Endothelial cell of umbilical vein (primary cell): ENCODE data around the gene HOXB4. TPM values are rescaled to one million over a fixed set of nuclear protein-coding genes. Genes with fewer than 3 reads are reported as not detected.

Source experiments
- BruUV-seq: library from RNA; stranded (reverse); fragments of 400-500 nt; replicated peaks from 2 replicates; lab custom pipeline; 2021; lab: Mats Ljungman, UMichigan
- CTCF ChIA-PET: fragments of 300-600, 350-600 bp; sonication (Branson Sonifier 250); formaldehyde crosslinking; loops from one replicate; lab custom pipeline; 2021; ENCODE audit warnings: antibody characterized with exemption, inconsistent platforms; lab: Charles Lee
- POLR2A ChIA-PET: fragments of 300-600, 350-600 bp; sonication (Branson Sonifier 250); formaldehyde crosslinking; loops from one replicate; lab custom pipeline; 2021; ENCODE audit warnings: antibody characterized with exemption, inconsistent platforms; lab: Charles Lee
- DNase-seq: peaks from one replicate; pipeline ENCODE4 v3.0.0-alpha.2; 2011; ENCODE audit warnings: low read depth, low spot score
- FAIRE-seq: peaks from 2 replicates; lab custom pipeline; 2011; peaks lifted over from hg19 to GRCh38; lab: Jason Lieb, UNC
- H2AFZ ChIP-seq: 2 replicates; pipeline ENCODE4 v1.6.0; 2012; ENCODE audit warnings: low read depth, low read length, control low read depth, inconsistent platforms
- H3K27ac ChIP-seq: 2 replicates; pipeline ENCODE4 v1.5.1; 2011; ENCODE audit warnings: low read depth, mild to moderate bottlenecking, control low read depth, low read length, moderate library complexity; ENCODE audit not compliant: insufficient read depth
- H3K27me3 ChIP-seq, 2 experiments: 2 replicates each; pipeline versions ENCODE4 v1.6.0 to v1.6.1; 2011; ENCODE audit warnings: low read length in 2 of 2, mixed read lengths in 1 of 2; ENCODE audit not compliant: control insufficient read depth in 2 of 2, insufficient read depth in 2 of 2
- H3K36me3 ChIP-seq, 2 experiments: 2 replicates in 1 of 2; 3 replicates in 1 of 2; pipeline ENCODE4 v1.5.1; 2011; ENCODE audit warnings: low read length in 2 of 2, mild to moderate bottlenecking in 1 of 2, moderate library complexity in 1 of 2; ENCODE audit not compliant: control insufficient read depth in 2 of 2, insufficient read depth in 2 of 2; ENCODE audit errors: extremely low read depth in 1 of 2
- H3K4me1 ChIP-seq: 3 replicates; pipeline ENCODE4 v1.5.1; 2011; ENCODE audit warnings: mild to moderate bottlenecking, low read length; ENCODE audit not compliant: control insufficient read depth, insufficient read depth; ENCODE audit errors: extremely low read depth
- H3K4me2 ChIP-seq: 2 replicates; pipeline ENCODE4 v1.6.1; 2011; ENCODE audit warnings: low read length, control low read depth, mixed read lengths; ENCODE audit not compliant: insufficient read depth
- H3K4me3 ChIP-seq, 3 experiments: fragments of 200-600 bp in 1 of 3; sonication (generic), shearing (Covaris generic) in 1 of 3; replicated peaks in 1 of 3; 2 replicates each; pipeline ENCODE4 v1.5.1; 2011 to 2016; ENCODE audit warnings: control low read depth in 3 of 3, low read length in 3 of 3, mild to moderate bottlenecking in 2 of 3, inconsistent platforms in 1 of 3, low read depth in 1 of 3, moderate library complexity in 1 of 3; ENCODE audit not compliant: insufficient read depth in 1 of 3
- H3K79me2 ChIP-seq: 2 replicates; pipeline ENCODE4 v1.6.0; 2012; ENCODE audit warnings: low read length, inconsistent platforms; ENCODE audit not compliant: control insufficient read depth, insufficient read depth
- H3K9ac ChIP-seq: replicated peaks from 2 replicates; pipeline ENCODE3; 2011; ENCODE audit warnings: low read length, control low read depth; ENCODE audit not compliant: insufficient read depth; ENCODE audit errors: extremely low read depth
- H3K9me1 ChIP-seq: replicated peaks from 3 replicates; pipeline ENCODE4 v1.6.0; 2011; ENCODE audit warnings: mild to moderate bottlenecking, low read length; ENCODE audit not compliant: control insufficient read depth, insufficient read depth; ENCODE audit errors: extremely low read depth
- H3K9me3 ChIP-seq: replicated peaks from 2 replicates; pipeline ENCODE4 v1.5.1; 2012; ENCODE audit warnings: low read length, inconsistent platforms; ENCODE audit not compliant: control insufficient read depth, insufficient read depth
- H4K20me1 ChIP-seq: replicated peaks from 2 replicates; pipeline ENCODE3; 2011; ENCODE audit warnings: mild to moderate bottlenecking, low read length; ENCODE audit not compliant: control insufficient read depth, insufficient read depth; ENCODE audit errors: extremely low read depth
- EZH2 ChIP-seq: IDR thresholded peaks from 2 replicates; pipeline ENCODE4 v1.6.1; 2012; ENCODE audit warnings: borderline replicate concordance, low read depth, mild to moderate bottlenecking, moderate library complexity, low read length, inconsistent platforms; ENCODE audit not compliant: severe bottlenecking
- FOS ChIP-seq: IDR thresholded peaks from 2 replicates; pipeline ENCODE4 v1.6.1; 2011; ENCODE audit warnings: mild to moderate bottlenecking, low read length, moderate library complexity, borderline replicate concordance; ENCODE audit not compliant: insufficient read depth
- GATA2 ChIP-seq: IDR thresholded peaks from 2 replicates; pipeline ENCODE4 v1.7.0; 2011; ENCODE audit warnings: low read depth, mild to moderate bottlenecking, moderate library complexity, mixed read lengths, low read length; ENCODE audit not compliant: insufficient read length, insufficient read depth
- JUN ChIP-seq: IDR thresholded peaks from 2 replicates; pipeline ENCODE4 v1.6.1; 2011; ENCODE audit warnings: borderline replicate concordance, low read depth; ENCODE audit not compliant: insufficient read length, insufficient read depth
- MYC ChIP-seq: IDR thresholded peaks from one replicate; pipeline ENCODE4 v1.6.1; 2011; ENCODE audit warnings: mild to moderate bottlenecking, low read depth, low read length
- POLR2AphosphoS5 ChIP-seq: IDR thresholded peaks from 2 replicates; pipeline ENCODE4 v1.6.1; 2012; ENCODE audit warnings: low read depth, mild to moderate bottlenecking, control low read depth, low read length, moderate library complexity; ENCODE audit not compliant: insufficient read depth
- dilution Hi-C: fragments of 300-500 bp; cut with MboI; formaldehyde crosslinking; loops from one replicate; pipeline ENCODE4 v1.15.0; 2019; ENCODE audit warnings: low sequenced_read_pairs; ENCODE audit not compliant: extremely low pct_ligation_motif_present
- intact Hi-C: fragments of 100-400 bp; cut with micrococcal nuclease; formaldehyde crosslinking; loops from one replicate; pipeline ENCODE4 v1.10.0; 2022
- polyA plus RNA-seq, 4 experiments: library from polyadenylated mRNA; depleted of rRNA in 3 of 4; stranded (reverse) in 3 of 4; unstranded in 1 of 4; fragments of >200 nt; gene quantifications; 2 replicates each; pipeline versions ENCODE4 v1.2.1 to v1.2.3, GENCODE V29; 2011 to 2012; ENCODE audit warnings: missing spikeins in 1 of 4
- total RNA-seq: library from RNA; stranded (reverse); gene quantifications from 2 replicates; pipeline ENCODE4 v1.2.3, GENCODE V29; 2021
- TF ChIP-seq, protein P1 (sequence below), 2 donors: IDR thresholded peaks; 1 replicate in 1 of 2; 2 replicates in 1 of 2; pipeline ENCODE4 v1.5.1; 2011; ENCODE audit warnings: low read length in 2 of 2, mild to moderate bottlenecking in 2 of 2, moderate library complexity in 2 of 2, control low read depth in 1 of 2, inconsistent platforms in 1 of 2, low read depth in 1 of 2; ENCODE audit not compliant: insufficient read depth in 1 of 2; ENCODE audit errors: extremely low read depth in 1 of 2
- TF ChIP-seq, protein P2 (sequence below): IDR thresholded peaks from 2 replicates; pipeline ENCODE4 v1.6.1; 2011; ENCODE audit not compliant: insufficient read depth, insufficient read length

HOXB4 gene
- total and polyA plus RNA-seq, 2 donors (not counting 3 experiments of a cell fraction or from before 2014, with no cell fraction given) = 4.6 to 13.1 TPM

DNA sequence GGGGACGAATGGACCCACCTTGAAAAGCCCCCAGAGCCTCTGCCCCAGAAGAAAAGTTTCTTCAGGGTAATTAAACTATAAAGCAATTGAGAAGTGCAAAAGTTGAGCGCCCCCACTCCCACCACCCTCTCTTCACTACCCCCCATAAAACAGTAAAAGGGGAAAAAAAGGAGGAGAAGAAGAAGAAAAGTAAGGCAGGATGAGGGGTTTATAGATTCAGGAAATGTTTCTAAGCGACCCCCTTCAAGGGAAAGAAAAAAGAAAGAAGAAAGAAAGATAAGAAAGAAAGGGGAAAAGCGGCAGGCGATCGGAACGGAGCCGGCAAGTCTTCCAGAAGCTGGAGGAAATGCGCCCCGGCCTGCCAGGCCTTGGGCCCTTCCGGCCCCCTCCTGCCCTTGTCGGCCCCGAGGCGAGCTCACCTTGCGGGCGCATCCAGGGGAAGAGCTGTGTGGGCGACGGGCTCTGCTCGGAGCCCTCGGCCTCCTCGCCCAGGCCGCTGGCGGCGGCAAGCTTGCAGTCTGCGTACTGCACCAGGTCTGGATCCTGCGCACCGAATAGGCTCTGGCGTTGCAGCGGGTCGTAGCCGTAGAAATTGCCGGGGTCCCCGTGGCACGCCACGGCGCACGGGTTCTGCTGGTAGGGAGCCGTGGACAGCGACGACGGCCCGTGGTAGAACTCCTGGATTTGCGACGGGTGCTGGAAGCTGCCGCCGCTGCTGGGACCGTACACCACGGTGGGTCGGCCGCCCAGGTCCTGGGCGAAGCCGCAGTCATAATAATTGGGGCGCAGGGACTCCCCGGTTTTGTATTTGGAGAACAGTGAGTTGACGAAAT lies 35.9 kb upstream of the HOXB4 start:
- H3K9me3 ChIP-seq = no peaks in the 10 kb centered on the region
- H4K20me1 ChIP-seq = no peaks in the 10 kb centered on the region
- peaks cover 19% of the 10 kb centered on the region for H3K79me2 ChIP-seq
- no peaks in the 10 kb centered on the region for H3K9me1 ChIP-seq
- peak; percentile 58 for FAIRE-seq
- no peaks in the 10 kb centered on the region for H3K36me3 ChIP-seq
- intact Hi-C loops (no loop called here), dilution Hi-C loops (no loop called here)
- peaks cover 44% of the 10 kb centered on the region for H3K4me1 ChIP-seq
- no peak overlapping the region for H3K27ac ChIP-seq
- ChIA-PET POLR2A (interaction anchor here (0.6 to 1.2 kb wide), 3 partner anchors 9 to 416 kb away, joined by 3 to 7 read pairs (median 4); partner anchors contain the start of gene HOXB6), CTCF (interaction anchor here (0.6 to 4.9 kb wide), 19 partner anchors 10 to 462 kb away, joined by 3 to 26 read pairs (median 5); partner anchors contain the start of gene HOXB9)
- H3K27me3 ChIP-seq = peaks cover 32 to 38% of the 10 kb centered on the region in 2 experiments
- peak overlapping the region; percentile 90 for H2AFZ ChIP-seq
- peak overlapping the region; percentile 82 for H3K4me2 ChIP-seq
- H3K9ac ChIP-seq = peak overlapping the region; percentile 19
- TF ChIP-seq JUN (no peak), FOS (no peak), MYC (no peak), EZH2 (no peak), GATA2 (no peak), POLR2AphosphoS5 (no peak)
- TF ChIP-seq, protein P1, sequence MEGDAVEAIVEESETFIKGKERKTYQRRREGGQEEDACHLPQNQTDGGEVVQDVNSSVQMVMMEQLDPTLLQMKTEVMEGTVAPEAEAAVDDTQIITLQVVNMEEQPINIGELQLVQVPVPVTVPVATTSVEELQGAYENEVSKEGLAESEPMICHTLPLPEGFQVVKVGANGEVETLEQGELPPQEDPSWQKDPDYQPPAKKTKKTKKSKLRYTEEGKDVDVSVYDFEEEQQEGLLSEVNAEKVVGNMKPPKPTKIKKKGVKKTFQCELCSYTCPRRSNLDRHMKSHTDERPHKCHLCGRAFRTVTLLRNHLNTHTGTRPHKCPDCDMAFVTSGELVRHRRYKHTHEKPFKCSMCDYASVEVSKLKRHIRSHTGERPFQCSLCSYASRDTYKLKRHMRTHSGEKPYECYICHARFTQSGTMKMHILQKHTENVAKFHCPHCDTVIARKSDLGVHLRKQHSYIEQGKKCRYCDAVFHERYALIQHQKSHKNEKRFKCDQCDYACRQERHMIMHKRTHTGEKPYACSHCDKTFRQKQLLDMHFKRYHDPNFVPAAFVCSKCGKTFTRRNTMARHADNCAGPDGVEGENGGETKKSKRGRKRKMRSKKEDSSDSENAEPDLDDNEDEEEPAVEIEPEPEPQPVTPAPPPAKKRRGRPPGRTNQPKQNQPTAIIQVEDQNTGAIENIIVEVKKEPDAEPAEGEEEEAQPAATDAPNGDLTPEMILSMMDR (IDR thresholded peaks at IDR 0.05; ENCODE audit: extremely low read depth in 1 of 2, insufficient read depth in 1 of 2, low read depth in 1 of 2, low read length in 2 of 2) = no peak
- TF ChIP-seq, protein P2, sequence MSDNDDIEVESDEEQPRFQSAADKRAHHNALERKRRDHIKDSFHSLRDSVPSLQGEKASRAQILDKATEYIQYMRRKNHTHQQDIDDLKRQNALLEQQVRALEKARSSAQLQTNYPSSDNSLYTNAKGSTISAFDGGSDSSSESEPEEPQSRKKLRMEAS = no peak
- BruUV-seq = no TSS peak
- DNase-seq = peak; percentile 60
- peak overlapping the region; percentile 46 to 52 (median 52) for H3K4me3 ChIP-seq
